H1 (cell line): ENCODE results near the gene MORC2.

Source experiments
- CHD1 ChIP-seq: IDR thresholded peaks from 2 replicates; pipeline ENCODE4 v1.6.1; 2012; ENCODE audit warnings: low read depth, low read length, improper control_type of control experiment
- CTCF ChIP-seq, 3 experiments: IDR thresholded peaks; 1 replicate in 2 of 3; 2 replicates in 1 of 3; pipeline versions ENCODE4 v1.5.1 to v1.6.1; 2011; ENCODE audit warnings: low read length in 3 of 3, mild to moderate bottlenecking in 3 of 3, inconsistent platforms in 2 of 3, low read depth in 1 of 3, moderate library complexity in 1 of 3; ENCODE audit not compliant: insufficient read depth in 1 of 3; ENCODE audit errors: control extremely low read depth in 1 of 3
- TF ChIP-seq, protein P1 (sequence below): IDR thresholded peaks from 2 replicates; pipeline ENCODE4 v1.6.1; 2011; ENCODE audit warnings: low read length, improper control_type of control experiment

- TF ChIP-seq CHD1 = no peak
- no peak for TF ChIP-seq CTCF (IDR thresholded peaks at IDR 0.05; ENCODE audit: control extremely low read depth in 1 of 3, insufficient read depth in 1 of 3, low read depth in 1 of 3, low read length in 3 of 3)
- TF ChIP-seq, protein P1, sequence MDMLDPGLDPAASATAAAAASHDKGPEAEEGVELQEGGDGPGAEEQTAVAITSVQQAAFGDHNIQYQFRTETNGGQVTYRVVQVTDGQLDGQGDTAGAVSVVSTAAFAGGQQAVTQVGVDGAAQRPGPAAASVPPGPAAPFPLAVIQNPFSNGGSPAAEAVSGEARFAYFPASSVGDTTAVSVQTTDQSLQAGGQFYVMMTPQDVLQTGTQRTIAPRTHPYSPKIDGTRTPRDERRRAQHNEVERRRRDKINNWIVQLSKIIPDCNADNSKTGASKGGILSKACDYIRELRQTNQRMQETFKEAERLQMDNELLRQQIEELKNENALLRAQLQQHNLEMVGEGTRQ = no peak
These were observed 61.6 kb downstream of the MORC2 start for GRCh38 chr22:30906946-30907345.
